ENCODE results near the gene KRTAP1-4.
"Not testable (repeated sequence)": the region's sequence is repeated elsewhere in the genome, so short reads cannot be mapped to it uniquely, and the experiment has no call there.

The KRTAP1-4 gene

DNA sequence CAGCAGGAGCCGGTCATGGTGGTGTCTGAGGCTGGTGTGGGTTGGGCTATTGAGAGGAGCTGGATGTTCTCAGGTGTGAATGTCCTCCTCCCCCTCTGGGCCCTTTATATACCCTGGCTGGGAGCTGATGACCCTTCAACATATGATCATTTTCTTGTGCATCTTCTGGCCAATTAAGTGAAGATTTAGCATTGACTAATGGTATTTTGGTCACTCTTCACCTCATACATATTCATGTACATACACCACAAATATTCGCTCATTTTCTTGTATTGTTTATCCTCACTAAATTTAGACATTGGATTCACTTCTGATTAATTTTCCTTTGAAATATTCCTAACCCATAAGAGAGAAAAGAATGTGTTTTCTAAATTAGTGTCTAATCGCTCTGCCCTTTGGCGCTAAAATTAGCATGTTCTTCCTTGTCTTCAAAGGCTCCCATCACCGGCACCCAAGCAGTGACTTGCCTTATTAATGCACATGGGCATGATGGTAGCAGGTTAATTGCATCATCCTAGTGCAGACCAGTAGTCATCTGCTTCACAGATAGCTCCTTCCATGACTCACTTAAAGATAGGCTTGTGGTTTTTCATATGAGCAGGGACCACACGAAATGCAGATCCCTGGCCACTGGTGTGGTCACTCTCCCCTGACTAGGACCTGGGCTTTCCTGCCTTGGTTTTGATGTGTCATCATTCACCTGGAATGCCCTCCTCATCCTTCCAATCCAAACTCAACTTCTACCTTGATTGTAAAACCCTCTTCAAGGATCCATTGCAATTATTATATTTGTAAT, 36.0 kb upstream of the KRTAP1-4 start, which contains the start of gene KRTAP2-4:
Gene KRTAP2-4 (minus strand): TSS at position 51 of the 796 bp plus-strand sequence. CDS start 34 bp downstream, at position 17.
- no peak for TF ChIP-seq CTCF (IDR thresholded peaks at IDR 0.05)
- no peak for TF ChIP-seq ZFX (IDR thresholded peaks at IDR 0.05; ENCODE audit: borderline replicate concordance)
- no peak within 1 kb of the TSS for H3K27ac ChIP-seq

- H3K27ac ChIP-seq = not testable (repeated sequence)
Measured at GRCh38 chr17:41065016-41065689, 35.2 kb upstream of the KRTAP1-4 start.

DNA sequence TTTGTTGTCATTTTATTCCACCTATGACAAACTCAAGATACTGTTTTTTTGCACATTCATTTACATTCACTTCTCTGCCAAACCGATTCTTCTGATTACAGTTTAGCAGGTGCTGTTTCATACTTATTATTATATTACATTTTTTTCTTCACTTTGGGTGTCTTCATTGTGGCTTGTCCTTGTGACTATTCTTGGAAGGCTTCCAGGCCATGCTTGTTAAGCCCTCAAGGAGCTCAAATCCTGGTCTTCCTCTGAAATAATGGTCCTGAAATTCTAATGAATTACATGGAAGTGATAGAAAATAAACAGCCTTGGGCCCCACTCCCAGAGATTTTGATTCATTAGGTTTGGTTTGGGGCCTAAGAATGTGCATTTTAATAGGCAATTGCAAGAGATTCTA, 34.3 kb upstream of the KRTAP1-4 start:
- TF ChIP-seq CTCF (IDR thresholded peaks at IDR 0.05) (no peak), ZFX (IDR thresholded peaks at IDR 0.05; ENCODE audit: borderline replicate concordance) (no peak)
- H3K27ac ChIP-seq = no peak overlapping the region

DNA sequence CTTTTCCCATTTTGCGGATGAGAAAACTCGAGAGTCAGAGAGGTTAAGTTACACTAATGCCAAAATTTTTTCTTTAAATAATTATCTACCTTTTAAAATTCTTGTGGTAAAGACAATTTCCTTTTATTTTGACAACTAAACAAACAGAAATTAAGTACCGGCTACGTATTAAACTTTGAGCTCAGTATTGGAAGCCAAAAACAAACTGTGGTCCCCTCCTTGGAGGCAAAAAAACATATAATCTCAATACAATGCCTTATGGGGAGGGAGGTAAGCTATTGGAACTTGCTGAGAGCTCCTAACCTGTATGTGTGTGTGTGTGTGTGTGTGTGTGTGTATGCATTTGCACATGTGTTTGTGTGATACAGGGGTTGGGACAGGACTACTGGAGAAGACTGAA, 33.5 kb upstream of the KRTAP1-4 start:
- H3K27ac ChIP-seq = no peak overlapping the region

GRCh38 chr17:41061964-41062363, 32.0 kb upstream of the KRTAP1-4 start:
- TF ChIP-seq ZFX (IDR thresholded peaks at IDR 0.05; ENCODE audit: borderline replicate concordance) (no peak), CTCF (IDR thresholded peaks at IDR 0.05) (no peak)
- H3K27ac ChIP-seq = no peak overlapping the region

More for the DNA sequence above, 33.5 kb upstream of the KRTAP1-4 start:
- TF ChIP-seq ZFX (IDR thresholded peaks at IDR 0.05; ENCODE audit: borderline replicate concordance) (no peak), CTCF (IDR thresholded peaks at IDR 0.05) (no peak)

GRCh38 chr17:41060052-41060604, 30.1 kb upstream of the KRTAP1-4 start, which contains the start of gene KRTAP2-3:
KRTAP2-3 (minus strand) TSS chr17:41060114; CDS start chr17:41060050, 64 bp downstream.
- no peak within 1 kb of the TSS for H3K27ac ChIP-seq
- TF ChIP-seq CTCF (IDR thresholded peaks at IDR 0.05) (no peak), ZFX (IDR thresholded peaks at IDR 0.05; ENCODE audit: borderline replicate concordance) (no peak)

- H3K27ac ChIP-seq = not testable (repeated sequence)
Measured at GRCh38 chr17:41059276-41060051, 29.5 kb upstream of the KRTAP1-4 start.

All from 22Rv1 (cell line).